DND-41 (cell line): ENCODE measurements around the gene SLC39A11.

Experiments
- ATAC-seq: fragments of 200-7000 bp; cut with Tn5 transposase; 3 replicates; pipeline ENCODE4 v1.9.1; 2021; ENCODE audit warnings: low read depth; ENCODE audit not compliant: insufficient read depth
- DNase-seq: peaks from one replicate; pipeline ENCODE4 v3.0.0-alpha.2; 2020
- H2AFZ ChIP-seq: 2 replicates; pipeline ENCODE4 v1.6.0; 2012; ENCODE audit warnings: low read depth, low read length
- H3K27ac ChIP-seq: 2 replicates; pipeline ENCODE4 v1.5.1; 2012; ENCODE audit warnings: low read length, inconsistent platforms
- H3K27me3 ChIP-seq: fragments of 200-600 bp; sonication (generic); 2 replicates; pipeline ENCODE4 v1.6.0; 2012; ENCODE audit warnings: low read length, mild to moderate bottlenecking, inconsistent platforms; ENCODE audit not compliant: insufficient read depth, poor library complexity
- H3K36me3 ChIP-seq: 2 replicates; pipeline ENCODE4 v1.5.1; 2012; ENCODE audit warnings: low read length, inconsistent platforms; ENCODE audit not compliant: insufficient read depth
- H3K4me1 ChIP-seq: 2 replicates; pipeline ENCODE4 v1.5.1; 2012; ENCODE audit warnings: mild to moderate bottlenecking, low read length; ENCODE audit not compliant: insufficient read depth
- H3K4me2 ChIP-seq: 2 replicates; pipeline ENCODE4 v1.6.0; 2012; ENCODE audit warnings: mild to moderate bottlenecking, moderate library complexity, low read length, inconsistent platforms; ENCODE audit not compliant: insufficient read depth
- H3K4me3 ChIP-seq, 2 experiments: fragments of 200-600 bp in 1 of 2; shearing (Covaris generic) in 1 of 2; 2 replicates each; pipeline ENCODE4 v1.5.1; 2012 to 2016; ENCODE audit warnings: inconsistent platforms in 2 of 2, low read length in 2 of 2, mild to moderate bottlenecking in 2 of 2, low read depth in 1 of 2, moderate library complexity in 1 of 2
- H3K79me2 ChIP-seq: 2 replicates; pipeline ENCODE4 v1.6.0; 2012; ENCODE audit warnings: low read length, inconsistent platforms; ENCODE audit not compliant: insufficient read depth
- H3K9ac ChIP-seq: 2 replicates; pipeline ENCODE4 v1.6.0; 2012; ENCODE audit warnings: low read depth, mild to moderate bottlenecking, inconsistent platforms, low read length, moderate library complexity
- H3K9me3 ChIP-seq: 2 replicates; pipeline ENCODE4 v1.5.1; 2012; ENCODE audit warnings: low read length, moderate library complexity, mild to moderate bottlenecking, inconsistent platforms; ENCODE audit not compliant: insufficient read depth, severe bottlenecking
- H4K20me1 ChIP-seq: 2 replicates; pipeline ENCODE4 v1.6.0; 2012; ENCODE audit warnings: low read length; ENCODE audit not compliant: insufficient read depth
- CTCF ChIP-seq: IDR thresholded peaks from 2 replicates; pipeline ENCODE4 v1.5.1; 2012; ENCODE audit warnings: borderline replicate concordance, low read length, moderate library complexity, mild to moderate bottlenecking; ENCODE audit not compliant: poor library complexity, severe bottlenecking; ENCODE audit errors: extremely low read depth
- EZH2 ChIP-seq: IDR thresholded peaks from 3 replicates; pipeline ENCODE4 v1.6.1; 2012; ENCODE audit warnings: borderline replicate concordance, low read depth, mild to moderate bottlenecking, moderate library complexity, low read length, inconsistent platforms; ENCODE audit not compliant: severe bottlenecking

The SLC39A11 gene

DNA sequence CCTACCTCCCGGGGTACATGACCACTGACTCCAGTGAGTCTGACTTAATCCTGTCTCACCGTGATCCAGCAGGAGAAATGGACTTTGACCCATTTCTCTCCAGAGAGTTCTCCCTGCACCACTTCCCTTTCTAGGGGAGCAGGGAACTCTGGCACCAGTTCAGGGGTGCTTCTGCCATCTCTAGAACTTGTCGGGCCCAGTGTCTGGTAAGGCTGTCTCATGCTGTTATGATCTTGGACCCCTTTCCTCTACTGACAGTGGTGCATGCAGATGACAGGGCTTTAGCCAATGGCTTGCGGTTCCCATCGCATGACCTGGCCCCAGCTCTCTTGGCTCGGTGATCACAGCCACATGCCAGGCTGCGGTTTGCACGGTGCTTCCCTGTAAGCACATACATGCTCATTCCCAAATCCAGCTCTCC, 62.0 kb downstream of the SLC39A11 start:
- Histone ChIP-seq H3K36me3 (peaks cover 8% of the 10 kb centered on the region; the same call in 1 of the 2 replicates), H3K79me2 (no peaks in the 10 kb centered on the region), H3K4me1 (no peaks in the 10 kb centered on the region), H4K20me1 (peaks cover 6% of the 10 kb centered on the region; the same call in 1 of the 2 replicates), H3K27ac (no peak overlapping the region), H3K9ac (no peak overlapping the region), H3K4me2 (no peak overlapping the region), H3K4me3 (no peak overlapping the region), H2AFZ (no peak overlapping the region), H3K9me3 (no peaks in the 10 kb centered on the region), H3K27me3 (no peaks in the 10 kb centered on the region)
- TF ChIP-seq CTCF (no peak), EZH2 (no peak)
- ATAC-seq (no peak), DNase-seq (no peak)

DNA sequence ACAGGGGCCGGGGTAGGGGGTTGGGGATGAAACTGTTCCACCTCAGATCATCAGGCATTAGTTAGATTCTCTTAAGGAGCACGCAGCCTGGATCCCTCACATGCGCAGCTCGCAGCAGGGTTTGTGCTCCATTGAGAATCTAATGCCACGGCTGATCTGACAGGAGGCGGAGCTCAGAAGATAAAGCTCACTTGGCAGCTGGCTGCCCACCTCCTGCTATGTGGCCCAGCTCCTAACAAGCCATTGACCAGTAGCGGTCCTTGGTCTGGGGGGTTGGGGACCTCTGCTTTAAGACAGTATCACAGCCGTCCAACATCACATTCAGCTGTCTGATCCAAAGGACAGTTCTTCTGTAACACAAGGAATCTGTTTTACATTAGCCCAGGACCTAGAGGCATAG, 62.5 kb downstream of the SLC39A11 start:
- H3K9me3 ChIP-seq, result no peaks in the 10 kb centered on the region
- no peak overlapping the region for H3K27ac ChIP-seq
- H3K4me3 ChIP-seq, result no peak overlapping the region
- no peaks in the 10 kb centered on the region for H3K27me3 ChIP-seq
- peaks cover 6% of the 10 kb centered on the region; the same call in 1 of the 2 replicates for H4K20me1 ChIP-seq
- peaks cover 8% of the 10 kb centered on the region; the same call in 1 of the 2 replicates for H3K36me3 ChIP-seq
- H2AFZ ChIP-seq, result no peak overlapping the region
- no peak for TF ChIP-seq EZH2
- TF ChIP-seq CTCF, result no peak
- no peaks in the 10 kb centered on the region for H3K4me1 ChIP-seq
- ATAC-seq (no peak), DNase-seq (no peak)
- H3K9ac ChIP-seq, result no peak overlapping the region
- no peaks in the 10 kb centered on the region for H3K79me2 ChIP-seq
- no peak overlapping the region for H3K4me2 ChIP-seq

DNA sequence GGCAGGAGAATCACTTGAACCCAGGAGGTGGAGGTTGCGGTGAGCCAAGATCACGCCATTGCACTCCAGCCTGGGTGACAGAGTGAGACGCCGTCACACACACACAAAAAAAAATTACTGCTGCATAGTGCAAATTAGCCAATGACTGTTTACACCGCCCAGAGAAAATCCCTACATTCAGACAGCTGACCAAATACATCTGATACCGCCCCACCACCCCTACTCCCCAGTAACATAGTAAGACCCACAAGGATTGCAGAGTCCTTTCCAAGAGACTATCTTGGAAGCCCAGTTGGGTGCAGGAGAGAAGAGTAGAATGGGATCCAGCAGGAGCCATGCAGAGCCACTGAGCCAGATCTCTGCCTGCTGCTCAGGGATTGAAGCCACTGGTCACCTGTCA, 63.5 kb downstream of the SLC39A11 start:
- ATAC-seq (no peak), DNase-seq (no peak)
- Histone ChIP-seq H4K20me1 (peaks cover 6% of the 10 kb centered on the region; the same call in 1 of the 2 replicates), H3K79me2 (no peaks in the 10 kb centered on the region), H3K27me3 (no peaks in the 10 kb centered on the region), H3K4me3 (no peak overlapping the region), H3K9me3 (no peaks in the 10 kb centered on the region), H3K36me3 (peaks cover 8% of the 10 kb centered on the region; the same call in 1 of the 2 replicates), H3K4me2 (no peak overlapping the region), H2AFZ (no peak overlapping the region), H3K27ac (no peak overlapping the region), H3K4me1 (no peaks in the 10 kb centered on the region), H3K9ac (no peak overlapping the region)
- no peak for TF ChIP-seq EZH2
- TF ChIP-seq CTCF, result no peak
